Stimulated activated CD8-positive, alpha-beta memory T cell treated with anti-CD3 and anti-CD28 coated beads, Interleukin-12 subunit alpha, Interleukin-12 subunit beta, amount 100 ng/mL, for 1 hour (primary cell): Measurements from ENCODE around the gene OTULINL.
"Not testable (repeated sequence)": the region's sequence is repeated elsewhere in the genome, so short reads cannot be mapped to it uniquely, and the experiment has no call there.

ENCODE experiments used
- DNase-seq: peaks from one replicate; pipeline ENCODE4 v3.0.0-alpha.2; 2020; ENCODE audit warnings: low read depth

Gene OTULINL

GRCh38 chr5:14581106-14581890, at the start of gene OTULINL:
TSS of gene OTULINL (plus strand) at chr5:14581792. CDS start at chr5:14581895, 103 bp downstream.
- DNase-seq, result peak; percentile 78

GRCh38 chr5:14532180-14532579, 49.4 kb upstream of the OTULINL start:
- no peak for DNase-seq

GRCh38 chr5:14534773-14535172, 46.8 kb upstream of the OTULINL start:
- no peak for DNase-seq

- no peak for DNase-seq
These were observed 36.3 kb upstream of the OTULINL start for GRCh38 chr5:14545308-14545707.

GRCh38 chr5:14545862-14546261, 35.7 kb upstream of the OTULINL start:
- DNase-seq, result no peak

- no peak for DNase-seq
These were observed 33.9 kb upstream of the OTULINL start for GRCh38 chr5:14547666-14548065.

GRCh38 chr5:14551211-14551610, 30.4 kb upstream of the OTULINL start:
- DNase-seq, result no peak

- no peak for DNase-seq
These were observed 29.6 kb upstream of the OTULINL start for GRCh38 chr5:14552017-14552416.

GRCh38 chr5:14554288-14554687, 27.3 kb upstream of the OTULINL start:
- not testable (repeated sequence) for DNase-seq

- DNase-seq, result no peak
These were observed 25.6 kb upstream of the OTULINL start for GRCh38 chr5:14556015-14556414.

- no peak for DNase-seq
These were observed 24.3 kb upstream of the OTULINL start for GRCh38 chr5:14557203-14557770.

- DNase-seq, result no peak
These were observed 23.7 kb upstream of the OTULINL start for GRCh38 chr5:14557791-14558415.

GRCh38 chr5:14560091-14560595, 21.4 kb upstream of the OTULINL start:
- DNase-seq, result no peak

GRCh38 chr5:14561741-14562140, 19.9 kb upstream of the OTULINL start:
- DNase-seq, result no peak

- no peak for DNase-seq
These were observed 13.3 kb upstream of the OTULINL start for GRCh38 chr5:14568333-14568732.

- DNase-seq, result no peak
These were observed 11.5 kb upstream of the OTULINL start for GRCh38 chr5:14569948-14570691.

- no peak for DNase-seq
These were observed 9.7 kb upstream of the OTULINL start for GRCh38 chr5:14571901-14572300.

GRCh38 chr5:14572385-14572784, 9.2 kb upstream of the OTULINL start:
- DNase-seq, result no peak

GRCh38 chr5:14572836-14573235, 8.8 kb upstream of the OTULINL start:
- no peak for DNase-seq

- no peak for DNase-seq
These were observed 7.5 kb upstream of the OTULINL start for GRCh38 chr5:14574096-14574495.

GRCh38 chr5:14574891-14575508, 6.6 kb upstream of the OTULINL start:
- no peak for DNase-seq

GRCh38 chr5:14576206-14576605, 5.4 kb upstream of the OTULINL start:
- DNase-seq, result no peak
